NCI-H2029 treated with DMSO at 0.1 percent for 48 hours (cell line): ENCODE data around the gene DAAM2.
A peak's percentile ranks its signal among the peaks of the same experiment; 100 is the strongest.

ENCODE experiments used
- DNase-seq: peaks from one replicate; lab custom pipeline; 2025; lab: John Stamatoyannopoulos, UW

Gene DAAM2

GRCh38 chr6:39848171-39848570 lies 56.0 kb downstream of the DAAM2 start:
- no peak for DNase-seq

DNA sequence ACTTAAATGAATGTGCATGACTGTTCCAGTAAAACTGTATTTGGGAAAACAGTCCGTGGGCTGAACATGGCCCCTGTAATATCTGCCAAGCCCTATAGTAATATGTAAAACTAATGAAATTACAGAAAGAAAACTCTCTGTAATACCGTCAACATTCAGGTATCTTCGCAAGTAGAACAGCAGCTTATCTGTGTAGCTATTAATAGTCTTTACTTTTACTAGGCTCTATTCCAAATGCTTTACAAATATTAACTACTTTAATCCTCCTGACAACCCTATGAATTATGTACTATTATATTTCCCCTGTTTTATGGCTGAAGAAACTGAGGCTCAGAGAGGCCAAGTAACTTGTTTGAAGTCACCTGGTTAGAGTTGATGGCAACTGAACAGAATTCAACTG lies 57.1 kb downstream of the DAAM2 start:
- no peak for DNase-seq

DNA sequence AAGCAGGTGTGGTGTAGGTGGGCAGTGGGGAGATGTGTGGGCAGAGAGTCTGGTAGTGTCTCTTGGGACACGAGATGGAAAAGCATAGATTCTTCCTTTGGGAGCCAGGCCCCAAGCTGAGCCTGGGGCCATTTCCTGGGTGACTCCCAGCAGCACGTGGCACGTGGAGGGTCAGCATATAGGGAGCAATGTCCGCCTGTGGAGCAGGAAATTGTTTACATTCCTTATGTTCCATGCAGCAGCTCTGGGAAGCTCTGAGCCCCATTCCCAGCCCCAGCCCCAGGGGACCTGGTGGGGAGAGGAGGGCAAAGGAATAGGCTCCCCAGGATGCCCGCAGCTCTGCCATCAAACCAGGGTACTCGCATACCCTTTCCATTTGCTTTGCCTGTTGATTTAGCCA lies 57.6 kb downstream of the DAAM2 start:
- no peak for DNase-seq

DNA sequence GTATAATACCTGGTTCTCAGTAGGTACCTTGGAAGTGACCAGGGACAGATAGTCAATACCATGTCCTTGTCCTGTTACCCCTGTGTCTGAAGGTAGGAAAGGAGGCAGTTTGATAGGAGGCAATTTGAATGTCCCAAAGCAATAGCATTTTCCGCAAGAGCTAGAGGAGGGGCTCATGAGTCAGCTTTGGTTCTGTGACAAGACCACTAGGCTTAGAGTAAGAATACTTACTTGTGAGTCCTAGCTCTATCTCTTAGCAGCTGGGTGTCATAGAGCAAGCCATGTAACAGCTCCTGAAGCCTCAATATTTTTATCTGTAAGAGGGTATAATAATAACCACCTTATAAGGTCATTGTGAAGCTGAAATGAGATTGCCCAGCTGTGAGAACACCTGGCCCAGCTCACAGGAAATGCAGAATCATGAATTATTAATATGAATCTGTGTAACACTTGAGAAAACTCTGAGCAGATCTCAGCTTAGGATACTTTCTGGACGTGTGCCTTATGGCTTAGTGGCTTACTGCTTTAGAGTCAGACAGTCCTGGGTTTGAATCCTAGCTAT lies 58.6 kb downstream of the DAAM2 start:
- no peak for DNase-seq

GRCh38 chr6:39851331-39851730 lies 59.2 kb downstream of the DAAM2 start:
- no peak for DNase-seq

DNA sequence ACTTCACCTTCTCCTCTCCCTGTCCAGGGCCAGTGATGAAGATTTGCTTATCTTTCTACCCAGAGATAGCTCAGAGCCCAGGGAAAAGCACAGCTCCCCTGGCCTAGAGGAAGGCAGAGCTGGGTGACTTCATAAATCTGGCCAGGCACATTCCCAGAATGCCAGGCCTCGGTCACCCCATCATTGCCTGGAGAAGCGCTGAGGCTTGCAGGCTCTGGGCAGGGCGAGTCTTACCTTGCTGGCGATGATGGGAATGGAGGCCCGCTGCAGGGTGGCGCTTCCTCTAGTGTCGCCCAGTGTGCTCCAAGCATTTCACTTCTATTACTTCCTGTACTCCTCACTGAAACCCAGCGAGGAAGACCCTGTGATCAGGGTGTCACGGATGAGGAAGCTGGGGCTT lies 60.1 kb downstream of the DAAM2 start:
- DNase-seq = no peak

DNA sequence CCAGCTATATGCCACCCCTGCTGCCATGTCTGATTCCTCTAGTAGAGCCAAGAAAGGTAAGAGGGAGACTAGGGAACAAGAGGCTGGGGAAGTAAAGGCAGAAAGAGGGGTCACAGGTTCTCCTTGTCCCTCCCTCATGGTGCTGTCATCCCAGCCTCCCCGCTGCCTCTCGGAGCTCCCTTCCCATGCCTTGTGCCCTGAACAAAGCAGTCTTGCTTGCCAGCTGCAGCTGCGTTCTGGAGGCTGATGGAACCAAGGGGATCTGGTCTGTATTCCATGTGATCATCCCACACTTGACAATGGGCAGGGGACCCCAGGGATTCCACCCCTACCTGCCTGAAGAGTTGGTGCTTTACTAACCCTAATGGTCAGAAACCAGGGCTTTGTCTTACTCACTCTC lies 61.4 kb downstream of the DAAM2 start:
- no peak for DNase-seq

- DNase-seq = no peak
Measured at GRCh38 chr6:39855356-39855995, 63.3 kb downstream of the DAAM2 start.

DNA sequence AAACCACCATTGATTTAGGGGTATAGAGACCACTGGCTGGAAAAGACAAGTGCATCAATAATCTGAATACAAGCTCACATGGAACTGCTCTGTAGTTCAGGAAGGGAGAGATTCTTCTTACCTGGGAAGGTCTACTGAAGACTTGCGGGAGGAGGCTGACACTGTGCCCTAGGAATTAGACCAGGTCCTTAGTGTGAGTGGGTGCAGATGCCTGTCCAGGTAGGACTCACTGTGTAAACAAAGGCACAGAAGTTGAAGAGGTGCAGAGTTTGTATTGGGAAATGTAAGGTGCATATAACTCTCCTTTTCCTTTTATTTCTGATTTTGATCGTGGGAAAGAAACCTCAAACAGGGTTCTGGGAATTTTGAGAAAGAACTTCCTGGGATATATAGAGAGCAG lies 66.8 kb downstream of the DAAM2 start:
- DNase-seq = no peak

- no peak for DNase-seq
Measured at GRCh38 chr6:39861663-39862062, 69.5 kb downstream of the DAAM2 start.

DNA sequence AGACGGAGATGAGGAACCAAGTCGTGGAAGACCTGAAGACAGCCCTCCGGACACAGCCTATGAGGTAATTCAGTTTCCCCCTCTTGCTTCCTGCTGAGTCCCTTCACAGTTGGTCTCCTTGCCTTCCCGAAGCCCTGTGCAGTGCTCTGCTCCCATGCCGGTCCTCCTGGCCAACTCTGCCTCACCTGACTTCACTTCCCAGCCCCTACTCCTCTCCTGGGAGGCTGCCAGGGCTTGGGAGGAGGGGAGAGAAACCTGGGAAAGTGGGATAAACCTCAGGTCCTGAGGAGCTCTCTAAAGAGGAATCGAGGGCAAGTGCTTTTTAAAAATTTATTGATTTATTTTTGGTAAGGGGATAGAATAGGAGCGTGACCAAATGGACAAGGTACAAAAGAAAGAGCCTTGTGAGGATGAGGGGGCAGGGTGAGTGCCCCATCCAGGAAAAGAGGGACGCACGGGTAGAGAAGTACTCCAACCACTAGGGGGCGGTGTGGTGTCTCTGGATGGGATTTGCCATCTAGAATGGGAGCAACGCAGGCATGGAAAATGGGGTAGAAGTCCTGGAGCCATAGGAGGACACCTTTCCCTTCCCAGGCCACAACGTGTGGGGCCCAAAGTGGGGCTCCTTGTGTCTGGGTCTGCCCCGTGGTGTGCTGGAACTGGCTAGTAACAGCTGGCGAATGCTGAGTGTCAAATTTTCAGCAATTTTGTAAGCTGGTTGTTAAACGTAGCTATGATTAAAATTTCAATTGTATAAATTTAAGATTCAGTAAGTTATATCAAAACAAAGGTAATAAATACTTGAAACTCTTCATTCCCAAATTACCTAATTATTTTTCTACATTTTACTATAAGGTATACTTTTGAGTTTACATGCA lies 73.1 kb downstream of the DAAM2 start:
- DNase-seq = peak; percentile 60

DNA sequence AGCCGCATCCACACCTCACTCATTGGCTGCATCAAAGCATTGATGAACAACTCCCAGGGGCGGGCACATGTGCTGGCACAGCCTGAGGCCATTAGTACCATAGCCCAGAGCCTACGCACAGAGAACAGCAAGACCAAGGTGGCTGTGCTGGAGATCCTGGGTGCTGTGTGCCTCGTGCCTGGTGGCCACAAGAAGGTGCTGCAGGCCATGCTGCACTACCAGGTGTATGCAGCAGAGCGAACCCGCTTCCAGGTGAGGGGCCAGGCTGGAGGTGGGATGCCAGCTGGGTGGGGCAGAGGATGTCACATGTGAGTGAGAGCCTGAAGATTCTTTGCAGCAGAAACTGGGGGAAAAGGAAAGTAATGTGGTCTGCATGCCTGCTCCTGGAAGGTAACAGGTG lies 75.4 kb downstream of the DAAM2 start:
- no peak for DNase-seq

DNA sequence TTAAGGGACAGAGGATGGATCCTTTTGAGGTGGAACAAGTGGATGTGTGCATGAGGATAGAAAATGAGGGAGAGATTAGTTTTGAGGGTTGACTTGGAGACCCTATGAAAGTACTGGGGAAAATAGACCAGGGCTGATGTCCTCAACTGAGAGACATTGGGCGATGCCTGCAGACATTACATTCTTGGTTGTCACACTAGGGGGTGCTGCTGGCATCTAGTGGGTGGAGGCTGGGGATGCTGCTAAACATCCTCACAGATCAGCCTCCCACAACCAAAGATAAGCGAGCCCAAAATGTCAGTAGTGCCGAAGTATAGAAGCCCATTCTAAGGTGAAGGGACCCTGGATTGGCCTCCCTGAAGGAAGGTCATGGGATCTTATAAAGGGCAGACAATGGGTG lies 78.8 kb downstream of the DAAM2 start:
- no peak for DNase-seq

- DNase-seq = no peak
Measured at GRCh38 chr6:39873439-39873838, 81.3 kb downstream of the DAAM2 start.

- DNase-seq = no peak
Measured at GRCh38 chr6:39876111-39876510, 83.9 kb downstream of the DAAM2 start.

GRCh38 chr6:39876826-39877225 lies 84.7 kb downstream of the DAAM2 start:
- DNase-seq = no peak

- no peak for DNase-seq
Measured at GRCh38 chr6:39879535-39879934, 87.4 kb downstream of the DAAM2 start.

- DNase-seq = no peak
Measured at GRCh38 chr6:39880594-39880993, 88.4 kb downstream of the DAAM2 start.

DNA sequence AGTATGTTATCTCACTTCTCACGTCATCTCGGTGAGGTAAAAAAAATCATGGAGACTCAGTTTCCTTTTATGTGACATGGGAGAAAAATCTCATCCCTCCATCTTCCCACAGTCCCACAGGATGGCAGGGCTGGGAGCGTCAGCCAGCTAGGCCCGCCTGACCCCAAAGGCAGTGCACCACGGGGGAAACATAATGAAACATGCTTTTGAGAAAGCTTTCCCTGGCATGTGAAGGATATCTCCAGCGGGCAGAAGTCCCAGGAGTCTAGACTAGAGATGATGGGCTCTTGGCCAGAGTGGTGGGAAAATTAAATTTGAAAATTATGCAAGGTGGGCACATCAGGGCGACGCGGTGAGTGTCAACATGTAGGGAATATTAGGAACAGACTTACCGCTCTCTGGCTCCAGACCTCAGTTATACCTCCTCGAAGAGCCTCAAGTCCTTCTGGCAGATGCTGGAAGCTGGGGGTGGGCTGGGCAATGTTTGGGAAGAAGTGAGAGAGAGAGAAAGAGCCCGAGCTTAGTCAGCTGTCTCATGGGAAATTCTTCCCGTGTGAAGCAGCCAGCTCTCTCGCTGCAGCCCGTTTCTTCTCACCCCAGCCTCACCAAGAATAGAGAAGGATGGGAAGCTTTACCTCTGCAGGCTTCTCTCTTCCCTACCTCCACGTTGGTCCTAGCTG lies 89.8 kb downstream of the DAAM2 start:
- DNase-seq = no peak

DNA sequence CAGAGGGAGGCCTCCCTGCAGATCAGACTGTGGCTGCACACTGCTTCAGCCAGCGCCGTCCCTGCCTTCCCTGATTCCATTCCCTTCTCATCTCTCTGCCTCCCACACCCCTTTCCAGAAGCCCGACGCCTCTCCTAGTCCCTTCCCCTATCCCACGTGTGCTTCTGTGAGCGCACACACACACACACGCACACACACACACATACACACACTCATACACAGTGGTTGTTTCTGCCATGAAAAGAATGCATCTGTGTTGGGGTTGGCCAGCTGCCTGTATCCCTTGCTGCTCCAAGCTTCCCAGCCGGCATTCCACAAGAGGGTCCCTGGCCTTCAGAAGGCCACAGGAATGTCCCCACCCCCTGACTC lies 90.3 kb downstream of the DAAM2 start:
- DNase-seq = no peak

DNA sequence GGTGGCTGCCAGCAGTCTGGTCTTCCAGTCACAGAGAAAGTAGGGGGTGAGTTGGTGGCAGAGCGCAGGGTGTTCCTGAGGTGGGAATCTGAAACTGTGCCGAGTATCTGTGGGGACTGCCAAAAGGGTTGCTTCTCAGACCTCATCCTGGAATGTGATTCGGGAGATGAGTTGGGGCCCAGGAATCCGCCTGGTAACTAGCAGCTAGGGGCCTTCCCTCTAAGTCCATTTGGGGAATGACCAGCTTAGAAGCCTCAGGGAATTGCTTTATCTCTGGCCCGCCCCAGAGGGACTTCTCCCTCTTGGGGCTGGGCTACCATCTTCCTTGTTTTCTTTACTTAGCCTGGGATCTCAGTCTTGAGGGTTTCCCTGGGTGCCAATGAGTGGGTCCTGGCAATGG lies 92.5 kb downstream of the DAAM2 start:
- DNase-seq = no peak

DNA sequence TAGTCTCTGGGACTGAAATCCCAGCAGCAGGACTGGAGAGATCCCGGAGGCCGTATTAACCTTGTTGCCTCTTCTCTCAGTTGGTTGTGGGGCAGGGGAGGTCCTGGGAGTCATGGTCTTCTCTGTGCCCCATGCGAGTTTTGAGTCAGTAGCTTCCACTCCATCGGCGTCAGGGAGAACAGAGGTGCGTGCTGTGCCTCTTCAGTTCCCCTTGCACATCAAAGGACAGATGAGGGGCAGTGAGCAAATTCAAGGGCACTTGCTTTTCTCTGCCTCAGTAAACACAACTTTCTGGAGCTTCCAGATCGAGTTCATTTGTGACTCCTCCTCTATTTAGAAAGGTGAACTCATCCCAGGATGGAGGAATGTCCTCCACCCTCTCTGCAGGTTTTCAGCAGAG lies 93.5 kb downstream of the DAAM2 start:
- no peak for DNase-seq

DNA sequence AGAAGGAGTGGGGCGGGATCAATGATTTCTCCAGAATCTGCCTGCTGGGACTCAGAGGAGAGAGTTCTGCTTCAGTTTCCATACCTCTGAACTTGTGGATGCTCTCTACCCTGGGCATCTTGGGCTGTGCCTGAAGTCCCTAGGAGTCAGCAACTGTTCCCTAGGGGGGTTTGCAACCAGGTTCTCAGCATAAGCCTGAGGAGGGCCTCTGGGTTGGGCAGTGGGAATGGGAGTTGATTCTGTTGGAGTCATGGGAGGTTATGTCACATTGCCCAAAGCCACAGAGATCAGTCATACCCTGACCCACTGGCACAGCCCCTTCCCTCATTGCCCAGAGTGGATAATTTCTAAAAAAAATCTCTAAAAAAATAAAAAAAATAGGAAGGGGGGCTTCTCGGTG lies 94.7 kb downstream of the DAAM2 start:
- DNase-seq = no peak
